GM21367 (cell line): ENCODE measurements around the gene WDR90.

Experiments
- ATAC-seq: cut with Tn5 transposase; IDR thresholded peaks from one replicate; pipeline ENCODE4 v1.9.1; 2021; ENCODE audit not compliant: unreplicated experiment

Gene WDR90

DNA sequence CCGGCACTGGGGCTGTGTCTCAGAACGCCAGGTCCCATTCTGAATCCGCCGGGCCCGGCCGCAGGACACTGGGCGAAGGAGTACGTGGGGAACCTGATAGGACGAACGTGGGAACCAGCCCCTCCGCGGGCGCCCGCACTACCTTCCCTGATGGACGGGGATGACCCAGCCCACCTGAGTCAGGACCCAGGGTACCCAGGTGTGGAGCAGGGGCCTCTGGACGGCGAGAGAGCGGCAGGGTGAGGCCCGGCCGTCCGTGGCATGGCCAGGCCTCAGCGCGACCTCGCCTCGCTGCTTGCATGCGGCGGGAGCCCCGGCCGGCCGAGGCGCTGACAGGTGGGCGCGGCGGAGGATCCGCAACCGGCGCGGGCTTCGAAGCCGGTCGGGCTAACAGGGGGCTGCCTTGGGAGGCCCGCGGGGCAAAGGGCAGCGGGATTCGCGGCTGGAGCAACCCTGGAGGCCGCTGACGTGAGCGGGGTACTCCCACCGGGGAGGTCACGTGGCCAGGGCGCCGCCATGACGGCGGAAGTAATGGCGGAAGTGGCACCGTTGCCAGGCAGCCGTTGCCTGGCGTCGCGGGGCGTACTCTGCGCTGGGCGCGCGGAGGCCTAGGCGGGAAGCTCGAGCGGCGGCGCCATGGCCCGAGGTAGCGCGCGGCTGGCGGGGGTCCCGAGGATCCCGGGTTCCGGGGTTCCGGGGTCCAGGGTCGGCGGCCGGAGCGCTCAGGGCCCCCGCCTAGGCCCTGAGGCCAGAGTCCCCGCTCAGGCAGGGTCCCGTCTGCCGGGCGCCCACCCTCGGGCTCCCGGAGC is at the start of gene WDR90:
WDR90 (plus strand) TSS at position 585 of the 809 bp plus-strand sequence; CDS start at position 637, 52 bp downstream.
- ATAC-seq, result peak; percentile 63

DNA sequence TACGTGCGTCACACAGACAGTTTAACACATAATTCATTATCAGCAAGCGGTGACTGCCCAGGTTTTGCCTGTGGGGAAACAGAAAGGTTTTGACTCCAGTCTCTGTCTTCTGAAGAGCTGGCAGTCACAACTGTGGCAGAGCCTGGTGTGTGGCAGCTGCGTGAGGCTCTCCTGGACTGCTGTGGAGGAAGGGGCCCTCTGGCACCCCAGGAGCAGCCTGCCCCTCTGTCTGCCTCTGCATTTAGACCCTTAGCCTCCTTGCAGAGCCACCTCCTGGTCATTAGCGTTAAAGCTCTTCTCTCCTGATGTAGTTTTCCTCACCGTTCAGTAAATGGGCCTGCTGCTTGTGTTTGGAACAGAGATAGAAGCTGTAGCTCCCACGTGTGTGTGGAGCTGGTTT is 48.4 kb upstream of the WDR90 start:
- no peak for ATAC-seq

DNA sequence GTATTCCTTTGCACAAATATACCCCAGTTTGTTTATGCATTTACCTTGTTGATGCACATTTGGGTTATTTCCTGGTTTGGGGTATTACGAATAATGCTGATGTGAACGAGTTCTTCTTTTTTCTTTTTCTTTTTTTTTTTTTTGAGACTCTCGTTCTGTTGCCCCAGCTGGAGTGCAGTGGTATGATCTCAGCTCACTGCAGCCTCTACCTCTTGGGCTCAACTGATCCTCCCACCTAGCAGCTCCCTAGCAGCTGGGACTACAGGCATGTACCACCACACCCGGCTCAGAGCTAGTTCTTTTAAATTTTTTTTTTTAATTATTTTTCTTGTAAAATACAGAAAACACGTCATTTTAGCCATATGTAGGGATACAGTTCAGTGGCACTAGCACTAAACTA is 45.2 kb upstream of the WDR90 start:
- no peak for ATAC-seq

DNA sequence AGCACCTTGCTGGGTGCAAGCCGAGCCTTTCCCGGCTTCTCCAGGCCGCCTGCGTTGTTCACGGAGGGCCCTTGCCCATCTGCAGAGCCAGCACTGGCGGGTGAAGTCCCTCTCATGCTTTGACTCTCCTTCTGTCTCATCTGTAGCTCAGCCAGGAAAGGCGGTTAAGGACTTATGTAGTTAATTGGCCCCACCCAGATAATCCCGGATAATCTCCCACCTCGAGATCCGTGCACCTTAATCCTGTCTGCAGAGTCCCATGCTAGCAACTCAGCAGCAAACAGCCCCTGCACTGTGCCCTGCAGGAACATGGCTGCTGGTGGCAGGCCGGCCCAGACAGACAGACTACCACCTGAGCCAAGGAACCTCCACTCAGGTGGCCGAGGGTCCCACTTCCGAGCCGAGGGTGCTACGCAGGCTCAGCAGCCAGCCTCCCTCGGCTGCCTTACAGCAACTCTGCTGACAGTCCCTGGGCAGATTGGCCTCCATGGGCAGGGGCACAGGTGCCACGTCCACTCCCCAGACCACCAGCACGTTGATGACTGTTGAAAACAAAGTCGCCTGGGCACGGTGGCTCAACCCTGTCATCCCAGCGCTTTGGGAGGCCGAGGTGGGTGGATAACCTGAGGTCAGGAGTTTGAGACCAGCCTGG is 42.4 kb upstream of the WDR90 start:
- no peak for ATAC-seq

DNA sequence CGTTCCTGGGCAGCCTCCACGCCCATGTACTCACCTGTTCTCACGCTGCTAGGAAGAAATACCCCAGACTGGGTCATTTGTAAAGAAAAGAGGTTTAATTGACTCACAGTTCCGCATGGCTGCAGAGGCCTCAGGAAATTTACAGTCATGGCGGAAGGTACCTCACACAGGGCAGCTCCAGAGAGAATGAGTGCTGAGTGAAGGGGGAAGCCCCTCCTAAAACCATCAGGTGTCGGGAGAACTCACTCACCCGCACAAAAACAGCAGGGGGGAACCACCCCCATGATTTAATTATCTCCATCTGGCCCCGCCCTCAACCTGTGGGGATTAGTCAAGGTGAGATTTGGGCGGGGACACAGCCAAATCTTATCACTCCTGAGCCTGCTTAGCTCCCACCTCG is 41.1 kb upstream of the WDR90 start:
- no peak for ATAC-seq

DNA sequence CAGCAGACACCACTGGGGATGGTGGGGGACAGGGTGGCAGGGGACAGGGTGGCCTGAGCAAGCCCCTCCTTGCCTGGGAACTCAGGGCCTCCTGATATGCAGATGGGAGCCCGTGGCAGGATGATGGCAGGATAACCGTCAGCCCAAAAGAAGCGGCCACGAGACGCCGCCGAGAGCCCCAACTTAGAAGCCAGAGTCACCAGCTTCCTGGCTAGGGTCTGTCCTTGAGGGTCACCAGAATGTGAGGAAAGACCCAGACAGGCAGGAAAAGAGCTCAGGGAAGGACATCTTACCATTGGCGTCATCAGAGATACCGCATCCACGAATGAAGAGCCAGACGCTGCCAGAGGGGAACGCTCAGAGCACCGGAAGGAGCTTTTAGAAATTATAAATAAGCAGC is 39.8 kb upstream of the WDR90 start:
- no peak for ATAC-seq

DNA sequence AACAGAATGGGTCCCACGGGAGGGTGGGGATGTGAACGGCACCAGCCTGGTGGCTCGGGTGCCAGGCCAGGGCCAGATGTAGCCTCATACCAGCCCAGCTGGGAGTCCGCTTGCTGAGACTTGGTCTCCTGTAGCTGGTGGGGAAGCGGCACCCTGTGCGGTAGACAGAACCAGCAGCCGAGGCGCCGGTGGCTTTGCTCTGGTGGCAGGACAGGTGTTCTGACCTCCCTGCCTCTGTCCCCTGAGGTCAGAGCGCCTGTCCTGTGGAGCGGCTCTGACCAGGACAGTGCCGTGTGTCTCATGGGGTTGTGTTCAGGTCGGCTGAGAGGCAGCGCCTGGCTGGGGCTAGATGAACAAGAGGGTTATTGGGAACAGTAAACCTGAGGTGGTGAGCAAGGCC is 39.2 kb upstream of the WDR90 start:
- ATAC-seq, result no peak

DNA sequence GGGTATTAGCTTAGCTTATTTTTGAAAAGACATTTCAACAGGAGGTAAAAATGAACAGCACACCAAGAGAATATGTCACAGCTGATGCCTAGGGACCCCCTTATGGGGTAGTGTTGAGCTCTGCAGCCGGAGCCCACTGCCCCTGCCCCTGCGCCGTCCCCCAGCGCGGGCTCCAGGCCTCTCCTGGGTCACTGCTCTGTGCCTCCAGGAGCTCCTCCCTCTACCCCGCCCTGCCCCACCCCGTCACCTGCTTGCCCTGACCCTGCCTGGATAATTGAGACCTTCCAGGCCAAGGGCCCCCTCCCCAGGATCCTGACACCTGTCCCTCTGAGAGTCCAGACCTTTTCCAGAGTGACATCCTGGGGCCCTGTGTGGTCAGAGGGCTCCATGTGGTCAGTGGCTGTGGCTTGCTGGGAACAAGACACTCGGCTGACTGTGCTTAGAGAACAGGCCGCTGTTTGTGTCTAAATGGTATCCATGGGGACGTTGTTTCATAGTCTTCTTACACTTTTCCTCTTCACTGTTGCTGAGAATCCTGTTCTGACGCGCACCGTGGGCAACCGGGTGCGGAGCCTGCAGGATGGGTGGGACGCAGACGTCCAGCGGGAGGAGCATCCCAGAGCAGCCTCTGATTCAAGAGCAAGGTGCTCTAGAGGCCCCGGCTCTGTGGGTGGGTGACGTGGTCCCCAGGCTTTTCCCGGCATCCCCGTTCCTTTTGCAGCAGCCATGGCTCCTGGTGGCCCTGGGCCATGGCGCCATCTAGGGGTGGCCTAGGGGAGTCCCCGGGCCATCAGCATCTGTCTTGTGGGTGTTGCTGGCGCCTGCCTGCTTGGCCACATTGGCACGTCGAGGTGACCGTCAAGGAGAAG is 38.4 kb upstream of the WDR90 start:
- no peak for ATAC-seq

DNA sequence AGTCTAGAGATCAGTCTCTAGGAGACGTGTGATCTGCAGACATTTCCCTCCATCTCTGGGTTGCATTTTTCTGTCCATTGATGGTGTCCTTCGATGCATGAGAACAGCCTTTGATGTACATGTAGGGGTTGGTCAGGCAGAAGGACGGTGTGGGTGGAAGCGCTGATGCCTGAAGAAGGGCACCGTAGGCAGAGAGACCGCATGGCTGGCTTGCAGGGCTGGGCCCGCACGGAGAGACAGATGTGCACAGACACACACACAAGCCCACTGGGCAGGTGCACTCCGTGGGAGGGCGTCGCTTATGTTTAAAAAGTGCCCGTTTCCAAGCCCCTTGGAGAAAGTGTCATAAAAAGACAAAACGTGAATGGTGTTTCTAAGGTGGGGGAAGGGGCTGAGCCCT is 34.0 kb upstream of the WDR90 start:
- no peak for ATAC-seq

DNA sequence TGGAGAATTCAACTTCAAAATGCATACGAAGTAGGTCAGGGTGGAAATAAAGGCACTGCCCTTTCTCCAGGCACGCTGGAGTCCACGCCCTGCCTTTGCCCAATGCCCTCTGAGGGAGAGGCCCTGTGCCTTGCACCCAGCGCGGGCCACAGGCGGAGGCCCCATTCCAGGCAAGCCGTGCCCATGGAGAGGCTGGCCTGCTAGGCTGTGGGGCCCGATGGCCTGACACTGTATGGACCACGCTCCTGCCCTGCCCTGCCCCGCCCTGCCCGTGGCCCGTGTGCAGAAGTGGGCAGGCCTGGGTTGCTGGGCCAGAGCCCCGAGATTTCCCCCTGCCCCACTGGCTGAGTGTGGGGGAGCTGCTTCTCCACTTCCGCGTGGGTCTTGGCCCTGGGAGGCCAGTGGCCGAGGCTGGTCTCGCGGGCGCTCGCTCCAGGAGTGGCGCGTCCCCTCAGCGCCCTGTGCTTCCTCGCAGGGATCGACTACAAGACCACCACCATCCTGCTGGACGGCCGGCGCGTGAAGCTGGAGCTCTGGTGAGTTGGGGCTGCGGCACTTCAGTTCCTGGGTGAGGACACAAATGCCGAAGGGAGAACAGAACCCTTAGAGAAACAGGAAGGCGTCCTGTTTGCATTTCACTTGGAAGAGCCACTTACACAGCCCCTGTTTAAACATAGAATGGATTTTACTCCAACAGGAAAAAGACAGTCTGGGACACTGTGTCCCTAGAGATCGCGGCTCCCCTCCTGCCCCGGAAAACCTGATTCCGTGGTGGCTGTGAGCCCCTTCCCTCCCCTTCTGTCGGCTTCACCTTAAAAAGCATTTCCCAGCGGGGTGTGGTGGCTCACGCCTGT is 32.2 kb upstream of the WDR90 start:
- no peak for ATAC-seq

DNA sequence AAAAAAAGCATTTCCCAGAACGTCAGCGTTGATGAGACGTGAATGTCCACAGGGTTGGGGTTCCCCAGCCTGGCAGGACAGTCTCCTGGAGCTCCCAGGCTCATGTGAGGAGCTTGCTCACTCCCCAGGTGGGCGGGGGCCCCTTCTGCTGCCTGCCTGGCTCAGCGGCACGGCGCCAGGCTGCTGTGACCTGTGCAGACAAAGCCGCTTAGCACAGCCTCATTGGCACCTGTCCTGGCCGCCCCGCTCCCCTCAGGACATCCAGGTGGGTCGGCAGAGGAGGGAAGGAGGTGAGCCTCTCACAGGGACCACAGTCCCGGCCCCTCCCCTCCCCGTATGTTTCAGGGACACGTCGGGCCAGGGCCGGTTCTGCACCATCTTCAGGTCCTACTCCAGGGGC is 31.3 kb upstream of the WDR90 start:
- ATAC-seq, result no peak

DNA sequence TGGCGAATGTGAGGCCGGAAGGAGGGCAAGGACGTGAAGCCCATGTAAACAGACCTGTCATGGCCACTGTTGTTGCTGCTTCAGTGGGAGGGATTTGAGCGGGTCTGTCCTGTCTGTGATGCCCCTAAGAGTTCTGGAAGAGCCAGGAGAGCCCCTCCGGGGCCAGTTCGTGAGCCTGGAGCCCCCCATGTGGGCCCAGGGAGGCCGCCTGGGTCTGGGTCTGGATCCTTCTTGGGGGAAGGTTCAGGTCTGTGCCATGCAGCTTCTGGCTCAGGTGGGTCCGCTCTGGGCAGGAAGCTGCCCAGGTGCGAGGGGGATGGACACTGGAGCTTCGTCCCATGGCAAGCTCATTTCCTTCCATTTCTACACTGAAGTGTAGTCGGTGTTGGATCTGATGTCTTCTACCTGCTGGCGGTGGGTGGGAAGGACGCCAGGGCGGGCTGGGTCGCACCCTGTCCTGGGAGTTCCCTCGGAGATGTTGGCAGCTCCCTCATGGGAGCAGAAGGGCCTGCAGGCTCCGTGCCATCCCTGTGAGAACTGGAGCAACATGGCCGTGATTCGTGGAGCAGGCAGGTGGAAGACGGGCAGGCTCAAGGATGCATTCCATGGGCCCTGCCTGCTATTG is 29.6 kb upstream of the WDR90 start:
- ATAC-seq, result no peak

DNA sequence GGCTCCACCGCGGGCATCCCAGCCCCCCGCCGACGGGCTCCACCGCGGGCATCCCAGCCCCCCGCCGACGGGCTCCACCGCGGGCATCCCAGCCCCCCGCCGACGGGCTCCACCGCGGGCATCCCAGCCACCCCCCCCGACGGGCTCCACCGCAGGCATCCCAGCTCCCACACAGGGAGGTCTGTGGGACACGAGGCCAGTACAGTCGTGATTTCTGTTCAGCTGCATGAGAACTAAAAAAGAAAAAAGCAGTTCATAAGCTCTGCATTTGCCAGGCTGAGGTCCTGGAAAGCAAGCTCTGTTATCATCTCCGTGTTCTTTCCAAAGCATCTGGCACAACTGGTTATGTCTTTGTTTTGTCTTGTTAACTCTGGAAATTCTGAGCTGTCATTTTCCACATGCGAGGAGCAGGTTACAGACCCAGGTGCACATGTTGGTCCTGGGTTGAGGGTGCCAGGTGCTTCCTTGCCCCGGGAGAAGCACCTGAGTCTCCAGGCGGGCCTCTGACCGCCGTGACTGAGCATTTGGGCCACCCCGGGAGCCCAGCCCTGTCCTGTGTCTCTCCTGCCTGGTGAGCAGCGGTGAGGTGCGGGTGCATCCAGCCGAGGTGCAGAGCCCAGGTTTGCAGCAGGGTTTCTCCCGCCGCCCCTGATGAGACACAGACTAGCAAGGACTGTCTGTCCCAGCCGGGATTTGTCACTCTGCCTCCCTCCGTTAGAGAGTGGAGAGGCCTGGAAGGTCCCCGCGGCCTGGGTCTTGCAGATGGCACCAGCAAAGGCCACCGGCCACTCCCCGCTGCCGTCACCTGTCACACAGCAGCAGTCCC is 28.3 kb upstream of the WDR90 start:
- no peak for ATAC-seq

DNA sequence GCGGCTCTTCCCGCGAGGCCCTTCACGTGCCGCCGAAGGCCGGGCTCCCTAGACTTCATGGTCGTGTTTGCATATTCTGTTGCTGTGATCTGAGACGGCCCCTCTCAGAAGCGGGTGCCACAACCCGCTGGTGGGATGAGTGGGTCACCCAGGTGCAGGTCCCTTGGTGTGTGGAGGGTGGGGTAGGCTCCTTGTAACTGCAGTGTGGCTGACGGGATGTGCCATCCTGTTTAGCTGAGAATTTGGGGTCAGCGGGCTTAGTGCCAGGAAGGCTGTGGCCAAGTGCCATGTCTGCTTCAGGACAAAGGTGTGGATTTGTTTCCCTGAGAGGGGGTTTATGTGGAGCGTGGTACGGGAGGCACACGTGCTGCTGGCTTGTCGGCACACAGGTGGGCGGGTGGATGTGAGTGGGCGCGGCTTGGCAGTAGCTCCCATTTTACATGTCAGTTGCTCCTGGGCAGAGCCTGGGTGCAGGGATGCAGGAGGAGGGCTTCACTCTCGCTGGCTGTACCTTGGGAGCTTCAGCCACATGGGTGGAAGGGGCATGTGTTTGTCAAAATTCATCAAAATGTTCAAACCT is 27.5 kb upstream of the WDR90 start:
- ATAC-seq, result no peak

DNA sequence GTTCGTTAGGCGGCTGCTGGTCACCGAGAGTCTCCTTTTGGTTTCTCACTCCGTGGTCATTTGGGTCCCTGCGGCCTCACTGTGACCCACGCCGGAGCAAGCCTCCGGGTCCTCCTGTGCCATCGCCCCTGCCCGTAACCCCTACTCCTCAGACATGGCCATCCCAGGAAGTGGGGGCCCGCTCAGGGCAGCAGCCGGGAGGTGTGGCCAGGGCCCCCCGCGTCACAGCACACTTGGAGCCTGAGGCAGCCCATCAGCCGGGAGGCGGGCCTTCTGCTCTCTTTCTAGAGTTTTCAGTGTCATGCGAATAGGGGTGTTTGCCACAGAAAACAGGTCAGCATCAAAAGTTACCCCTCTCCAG is 26.3 kb upstream of the WDR90 start:
- ATAC-seq, result no peak

DNA sequence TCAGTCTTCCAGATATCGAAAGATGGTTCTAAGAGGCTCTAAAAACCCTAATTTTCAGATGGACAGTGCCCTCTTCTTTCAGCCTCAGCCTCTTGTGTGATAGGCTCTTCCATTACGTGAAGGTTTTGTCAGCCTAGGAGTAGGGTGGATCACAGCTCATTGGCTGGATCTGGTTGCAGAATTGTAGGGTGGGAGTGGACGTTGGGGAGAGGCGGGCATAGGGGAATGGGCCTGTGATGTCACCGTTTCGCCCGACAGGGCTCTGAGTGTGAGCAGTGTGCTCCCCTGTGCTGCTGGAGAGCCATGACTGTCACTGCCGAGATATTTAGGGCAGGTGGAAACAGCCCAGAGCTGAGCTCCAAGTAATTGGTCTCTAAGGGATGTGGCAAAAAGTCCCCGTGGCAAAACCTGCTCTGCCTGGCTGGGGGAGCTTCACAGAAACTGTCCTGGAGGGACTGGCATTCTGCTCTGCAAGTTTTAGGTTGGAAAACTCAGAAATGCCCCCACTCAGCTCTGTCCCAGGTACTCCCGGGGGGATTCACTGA is 24.6 kb upstream of the WDR90 start:
- no peak for ATAC-seq

DNA sequence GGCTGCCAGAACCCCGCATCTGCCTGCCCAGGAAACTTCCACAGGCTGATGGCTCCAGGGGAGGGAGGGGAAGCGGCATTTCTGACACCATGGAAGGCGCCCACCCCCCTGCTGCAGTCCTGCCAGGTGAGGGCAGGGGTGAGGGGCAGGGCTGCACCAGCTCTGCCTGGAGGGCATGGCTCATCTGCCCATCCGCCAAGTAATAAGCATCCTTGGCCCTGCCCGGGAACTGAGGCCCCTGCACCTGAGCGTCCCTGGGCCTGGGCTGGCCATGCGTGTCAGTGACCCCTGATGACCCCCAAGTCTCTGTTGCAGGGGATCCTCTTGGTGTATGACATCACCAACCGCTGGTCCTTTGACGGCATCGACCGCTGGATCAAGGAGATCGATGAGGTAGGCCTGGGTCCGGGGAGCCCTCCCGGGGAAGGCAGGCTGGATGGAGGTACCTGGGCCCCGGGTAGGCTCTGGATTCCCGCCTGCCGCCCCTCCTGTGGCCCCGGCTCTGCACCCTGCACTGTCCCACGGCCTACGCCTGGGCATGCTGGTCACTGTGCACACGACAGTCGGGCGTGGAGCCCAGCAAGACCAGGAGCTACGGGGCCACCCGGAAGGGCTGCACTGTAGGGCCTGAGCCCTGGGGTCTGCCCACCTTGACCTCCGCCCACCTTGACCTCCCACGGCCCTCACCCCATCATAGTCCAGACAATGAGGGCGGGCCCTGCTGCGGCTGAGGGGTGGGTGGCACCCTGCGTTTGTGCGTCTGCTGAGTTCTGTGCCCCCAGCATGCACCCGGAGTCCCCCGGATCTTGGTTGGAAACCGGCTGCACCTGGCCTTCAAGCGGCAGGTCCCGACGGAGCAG is 23.8 kb upstream of the WDR90 start:
- ATAC-seq, result no peak
